Parathyroid adenoma (tissue), 2 donors: ENCODE results near the gene PCNX3.
A peak's percentile ranks its signal among the peaks of the same experiment; 100 is the strongest.

Experiments
- H2AFZ ChIP-seq: fragments of 300-600 bp; sonication (generic); one replicate; pipeline ENCODE4 v1.7.0; 2017; ENCODE audit warnings: antibody characterized with exemption, mild to moderate bottlenecking
- H3K27ac ChIP-seq: fragments of 300-600 bp; sonication (generic); one replicate; pipeline ENCODE4 v1.7.0; 2017
- H3K27me3 ChIP-seq: fragments of 300-600 bp; sonication (generic); one replicate; pipeline ENCODE4 v1.7.0; 2017; ENCODE audit warnings: low read length; ENCODE audit not compliant: control insufficient read depth, insufficient read depth
- H3K36me3 ChIP-seq: fragments of 300-600 bp; sonication (generic); one replicate; pipeline ENCODE4 v1.7.0; 2017; ENCODE audit warnings: low read length; ENCODE audit not compliant: control insufficient read depth, insufficient read depth
- H3K4me1 ChIP-seq: fragments of 300-600 bp; sonication (generic); one replicate; pipeline ENCODE4 v1.7.0; 2017; ENCODE audit warnings: control low read depth
- H3K4me2 ChIP-seq: fragments of 300-600 bp; sonication (generic); one replicate; pipeline ENCODE4 v1.7.0; 2017; ENCODE audit warnings: low read length
- H3K4me3 ChIP-seq: fragments of 300-600 bp; sonication (generic); one replicate; pipeline ENCODE4 v1.7.0; 2017; ENCODE audit warnings: low read depth, low read length
- H3K79me2 ChIP-seq: fragments of 300-600 bp; sonication (generic); one replicate; pipeline ENCODE4 v1.7.0; 2017; ENCODE audit warnings: control low read depth
- H3K9ac ChIP-seq: fragments of 300-600 bp; sonication (generic); one replicate; pipeline ENCODE4 v1.7.0; 2017; ENCODE audit warnings: mild to moderate bottlenecking
- H3K9me3 ChIP-seq: fragments of 300-600 bp; sonication (generic); one replicate; pipeline ENCODE4 v1.7.0; 2017; ENCODE audit warnings: low read length; ENCODE audit not compliant: control insufficient read depth
- TF ChIP-seq, protein P1 (sequence below): fragments of 300-600 bp; sonication (generic); IDR thresholded peaks from one replicate; pipeline ENCODE4 v1.7.0; 2017; ENCODE audit warnings: antibody characterized with exemption, mild to moderate bottlenecking
- donor health status: primary hyperparathyroidism.

Gene PCNX3

DNA sequence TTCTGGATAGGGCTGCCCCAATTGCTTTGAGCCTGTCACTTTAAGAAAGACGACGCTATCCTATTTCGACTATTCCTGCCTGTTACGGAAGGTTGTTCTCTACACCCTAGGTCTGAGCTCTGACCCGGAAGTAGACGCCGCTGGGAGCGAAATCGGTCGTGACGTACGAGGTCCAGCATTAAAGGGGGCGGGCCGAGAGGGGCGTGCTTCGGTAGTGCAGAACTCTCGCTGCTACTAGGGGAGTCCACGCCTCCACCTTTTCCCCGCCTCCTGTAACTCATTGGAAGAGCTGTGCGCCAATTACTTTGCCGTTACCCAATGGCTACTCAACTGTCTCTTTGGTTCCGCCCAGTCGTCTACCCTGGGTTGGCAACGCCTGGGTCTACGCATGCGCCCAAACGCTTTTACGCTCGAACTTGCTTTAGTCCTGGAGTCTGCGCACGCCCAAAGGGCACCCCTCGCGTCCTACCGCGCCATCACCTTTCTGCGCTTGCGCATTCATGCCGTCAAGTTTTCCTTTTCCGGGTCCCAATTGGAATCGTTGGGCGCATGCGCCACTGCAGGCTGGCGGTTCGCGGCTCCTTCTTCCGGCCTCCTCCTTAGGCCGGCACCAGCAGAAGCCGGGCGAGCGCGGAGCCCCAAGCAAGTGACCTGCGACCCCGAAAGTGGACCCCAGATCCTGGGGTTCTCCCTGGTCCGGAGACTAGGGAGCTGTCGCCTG, at the start of gene PCNX3:
PCNX3 (plus strand) TSS at position 548 of the 721 bp plus-strand sequence. CDS start 536 bp downstream, outside the sequence.
- Histone ChIP-seq H3K4me2 (peak within 1 kb of the TSS; percentile 85), H3K36me3 (no peaks in the 10 kb centered on the region), H3K27ac (peak within 1 kb of the TSS; percentile 80), H3K9me3 (no peaks in the 10 kb centered on the region), H2AFZ (peak within 1 kb of the TSS; percentile 59), H3K9ac (peak within 1 kb of the TSS; percentile 11), H3K79me2 (no peaks in the 10 kb centered on the region), H3K27me3 (no peaks in the 10 kb centered on the region), H3K4me1 (peaks cover 5% of the 10 kb centered on the region), H3K4me3 (peak within 1 kb of the TSS; percentile 77)
- TF ChIP-seq, protein P1, sequence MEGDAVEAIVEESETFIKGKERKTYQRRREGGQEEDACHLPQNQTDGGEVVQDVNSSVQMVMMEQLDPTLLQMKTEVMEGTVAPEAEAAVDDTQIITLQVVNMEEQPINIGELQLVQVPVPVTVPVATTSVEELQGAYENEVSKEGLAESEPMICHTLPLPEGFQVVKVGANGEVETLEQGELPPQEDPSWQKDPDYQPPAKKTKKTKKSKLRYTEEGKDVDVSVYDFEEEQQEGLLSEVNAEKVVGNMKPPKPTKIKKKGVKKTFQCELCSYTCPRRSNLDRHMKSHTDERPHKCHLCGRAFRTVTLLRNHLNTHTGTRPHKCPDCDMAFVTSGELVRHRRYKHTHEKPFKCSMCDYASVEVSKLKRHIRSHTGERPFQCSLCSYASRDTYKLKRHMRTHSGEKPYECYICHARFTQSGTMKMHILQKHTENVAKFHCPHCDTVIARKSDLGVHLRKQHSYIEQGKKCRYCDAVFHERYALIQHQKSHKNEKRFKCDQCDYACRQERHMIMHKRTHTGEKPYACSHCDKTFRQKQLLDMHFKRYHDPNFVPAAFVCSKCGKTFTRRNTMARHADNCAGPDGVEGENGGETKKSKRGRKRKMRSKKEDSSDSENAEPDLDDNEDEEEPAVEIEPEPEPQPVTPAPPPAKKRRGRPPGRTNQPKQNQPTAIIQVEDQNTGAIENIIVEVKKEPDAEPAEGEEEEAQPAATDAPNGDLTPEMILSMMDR: no peak

DNA sequence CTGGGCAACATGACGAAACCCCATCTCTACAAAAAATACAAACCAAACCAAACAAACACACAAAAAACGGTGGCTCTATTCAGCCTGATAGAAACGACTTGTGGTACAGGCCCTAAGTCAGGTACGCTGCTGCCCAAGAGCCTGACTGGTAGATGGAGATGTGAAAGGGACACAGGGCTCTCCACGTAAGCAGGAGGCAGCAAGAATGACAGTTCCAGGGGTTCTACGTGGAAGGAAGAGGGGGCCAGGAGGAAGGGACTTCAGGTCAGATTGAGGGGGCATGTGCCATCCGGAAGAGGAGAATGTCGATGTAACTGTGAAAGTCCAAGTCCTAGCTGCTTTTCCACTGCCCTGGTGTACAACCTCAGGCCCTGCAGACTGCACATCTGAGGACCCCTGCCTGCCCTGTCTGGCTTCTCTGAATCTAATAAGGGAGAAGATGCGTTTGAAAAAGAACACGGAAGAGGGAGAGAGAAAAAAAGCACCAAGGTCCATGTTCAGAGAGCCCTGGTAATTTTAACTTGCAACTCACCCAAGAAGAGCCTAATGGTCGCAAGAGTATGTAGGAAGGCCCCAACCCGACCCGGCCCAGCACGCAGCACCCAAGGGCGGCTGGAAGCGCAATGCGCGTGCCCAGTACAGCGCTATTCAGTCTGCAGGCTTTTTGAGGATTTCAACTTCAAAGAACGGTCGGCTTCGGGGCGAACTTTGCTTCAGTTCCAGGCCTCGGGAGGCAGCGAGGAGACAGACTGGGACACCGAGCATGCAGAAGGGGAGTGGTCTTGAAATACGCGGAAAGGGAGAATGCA, 46.2 kb upstream of the PCNX3 start:
- Histone ChIP-seq H2AFZ (peak overlapping the region; percentile 61), H3K27ac (peak overlapping the region; percentile 90), H3K4me2 (peak overlapping the region; percentile 79), H3K4me3 (peak overlapping the region; percentile 91), H3K36me3 (no peaks in the 10 kb centered on the region), H3K79me2 (peaks cover 8% of the 10 kb centered on the region), H3K9ac (peak overlapping the region; percentile 29), H3K27me3 (no peaks in the 10 kb centered on the region), H3K4me1 (peaks cover 14% of the 10 kb centered on the region), H3K9me3 (no peaks in the 10 kb centered on the region)
- TF ChIP-seq, protein P1: no peak

DNA sequence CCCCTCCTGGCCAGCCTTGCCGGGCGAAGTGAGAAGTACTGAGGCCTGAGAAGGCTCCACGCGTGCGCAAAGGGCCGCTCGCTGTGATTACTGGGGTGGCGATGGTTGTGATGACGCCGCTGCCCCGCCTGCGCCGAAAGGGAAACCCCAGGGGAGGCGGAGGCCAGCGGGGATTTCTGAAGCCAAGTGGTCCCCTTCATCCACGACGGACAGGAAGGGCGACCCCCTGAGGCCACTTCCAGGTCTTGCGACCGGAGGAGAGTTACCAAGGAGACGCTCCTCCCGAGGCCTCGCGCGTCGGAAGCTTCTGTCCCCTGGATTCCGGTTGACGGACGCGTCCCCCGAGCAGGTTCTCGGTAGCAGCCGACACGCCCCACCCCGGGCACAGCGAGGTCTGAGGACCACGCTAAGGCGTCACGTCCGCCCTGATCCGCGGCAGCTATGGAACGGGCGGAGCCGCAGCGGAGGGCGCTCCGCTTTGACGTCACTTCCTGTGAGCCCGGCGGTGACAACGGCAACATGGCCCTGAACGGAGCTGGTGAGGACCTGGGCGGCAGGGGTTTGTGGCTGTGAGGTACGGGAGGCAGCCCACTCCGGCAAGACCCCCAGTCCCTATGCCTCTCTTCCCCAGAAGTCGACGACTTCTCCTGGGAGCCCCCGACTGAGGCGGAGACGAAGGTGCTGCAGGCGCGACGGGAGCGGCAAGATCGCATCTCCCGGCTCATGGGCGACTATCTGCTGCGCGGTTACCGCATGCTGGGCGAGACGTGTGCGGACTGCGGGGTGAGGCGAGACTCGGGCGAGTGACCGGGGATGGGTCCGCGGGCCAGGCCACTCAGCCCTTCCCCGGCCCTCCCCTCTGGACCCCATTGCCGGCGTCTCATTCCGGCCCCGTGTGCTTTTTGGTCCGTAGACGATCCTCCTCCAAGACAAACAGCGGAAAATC, 45.3 kb upstream of the PCNX3 start, which contains the start of gene ZNRD2:
ZNRD2 (plus strand) TSS at position 505 of the 946 bp plus-strand sequence; CDS start at position 520, 15 bp downstream.
- no peaks in the 10 kb centered on the region for H3K27me3 ChIP-seq
- H3K36me3 ChIP-seq: no peaks in the 10 kb centered on the region
- peak within 1 kb of the TSS; percentile 96 for H3K4me2 ChIP-seq
- H2AFZ ChIP-seq: peak within 1 kb of the TSS; percentile 61
- peaks cover 14% of the 10 kb centered on the region for H3K4me1 ChIP-seq
- H3K9ac ChIP-seq: peak within 1 kb of the TSS; percentile 29
- peak within 1 kb of the TSS; percentile 90 for H3K27ac ChIP-seq
- TF ChIP-seq, protein P1: peak; percentile 41
- peaks cover 8% of the 10 kb centered on the region for H3K79me2 ChIP-seq
- H3K9me3 ChIP-seq: no peaks in the 10 kb centered on the region
- H3K4me3 ChIP-seq: peak within 1 kb of the TSS; percentile 91

DNA sequence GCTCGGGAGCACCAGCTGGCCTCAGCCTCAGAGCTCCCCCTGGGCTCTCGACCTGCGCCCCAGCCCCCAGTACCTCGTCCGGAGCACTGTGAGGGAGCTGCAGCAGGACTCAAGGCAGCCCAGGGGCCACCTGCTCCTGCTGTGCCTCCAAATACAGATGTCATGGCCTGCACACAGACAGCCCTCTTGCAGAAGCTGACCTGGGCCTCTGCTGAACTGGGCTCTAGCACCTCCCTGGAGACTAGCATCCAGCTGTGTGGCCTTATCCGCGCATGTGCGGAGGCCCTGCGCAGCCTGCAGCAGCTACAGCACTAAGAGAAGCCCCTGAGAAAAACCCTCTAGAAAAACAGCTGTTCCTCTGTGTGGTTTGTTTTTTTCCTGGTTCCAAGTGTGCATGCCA, 44.2 kb upstream of the PCNX3 start:
- Histone ChIP-seq H3K27me3 (no peaks in the 10 kb centered on the region), H2AFZ (no peak overlapping the region), H3K4me1 (peaks cover 14% of the 10 kb centered on the region), H3K27ac (no peak overlapping the region), H3K4me2 (peak overlapping the region; percentile 63), H3K9me3 (no peaks in the 10 kb centered on the region), H3K4me3 (no peak overlapping the region), H3K9ac (no peak overlapping the region), H3K79me2 (peaks cover 6% of the 10 kb centered on the region), H3K36me3 (no peaks in the 10 kb centered on the region)
- TF ChIP-seq, protein P1: no peak
